SK-N-SH (cell line): Measurements from ENCODE around the gene KCTD15. TPM values are rescaled to one million over a fixed set of nuclear protein-coding genes. Genes with fewer than 3 reads are reported as not detected.

Experiments
- CTCF ChIA-PET: fragments of 300-600, 350-600 bp; formaldehyde crosslinking; extraction: SDS; loops from one replicate; lab custom pipeline; 2021; lab: Yijun Ruan, JAX
- POLR2A ChIA-PET: fragments of 350-600 bp; sonication (Branson Sonifier 250); formaldehyde crosslinking; extraction: SDS; loops from one replicate; lab custom pipeline; 2020; ENCODE audit warnings: antibody characterized with exemption, inconsistent platforms; lab: Yijun Ruan, JAX
- DNase-seq: peaks from one replicate; pipeline ENCODE4 v3.0.0; 2012
- H2AFZ ChIP-seq: fragments of 200-600 bp; sonication (generic); 2 replicates; pipeline ENCODE4 v1.8.1; 2016; ENCODE audit warnings: antibody characterized with exemption, mild to moderate bottlenecking, low read depth
- H3F3A ChIP-seq: fragments of 200-600 bp; sonication (generic); replicated peaks from 2 replicates; pipeline ENCODE3; 2016; ENCODE audit warnings: antibody characterized with exemption, mild to moderate bottlenecking; ENCODE audit not compliant: insufficient read depth
- H3K27ac ChIP-seq, 2 experiments: fragments of 200-500 bp in 1 of 2; fragments of 200-600 bp in 1 of 2; sonication (Bioruptor generic) in 1 of 2; sonication (generic), shearing (Covaris generic) in 1 of 2; 2 replicates each; pipeline versions ENCODE4 v1.5.1 to v1.6.1; 2014 to 2016; ENCODE audit warnings: low read depth in 2 of 2, inconsistent platforms in 1 of 2, low read length in 1 of 2, mild to moderate bottlenecking in 1 of 2, mixed read lengths in 1 of 2
- H3K27me3 ChIP-seq: fragments of 200-600 bp; sonication (generic), shearing (Covaris generic); 2 replicates; pipeline ENCODE4 v1.6.1; 2016; ENCODE audit warnings: mixed run types; ENCODE audit not compliant: insufficient read depth
- H3K36me3 ChIP-seq, 2 experiments: fragments of 200-500 bp in 1 of 2; fragments of 200-600 bp in 1 of 2; sonication (Bioruptor generic) in 1 of 2; sonication (generic) in 1 of 2; replicated peaks in 1 of 2; 2 replicates each; pipeline versions ENCODE3 to v1.5.1; 2014 to 2016; ENCODE audit warnings: low read length in 1 of 2, mild to moderate bottlenecking in 1 of 2; ENCODE audit not compliant: insufficient read depth in 2 of 2, control insufficient read depth in 1 of 2
- H3K4me1 ChIP-seq, 2 experiments: fragments of 200-500 bp in 1 of 2; fragments of 200-600 bp in 1 of 2; sonication (Bioruptor generic) in 1 of 2; sonication (generic), shearing (Covaris generic) in 1 of 2; 2 replicates each; pipeline versions ENCODE4 v1.5.1 to v1.6.1; 2014 to 2016; ENCODE audit warnings: low read depth in 1 of 2, low read length in 1 of 2, mixed run types in 1 of 2; ENCODE audit not compliant: insufficient read depth in 2 of 2, control insufficient read depth in 1 of 2
- H3K4me2 ChIP-seq: fragments of 200-600 bp; sonication (generic), shearing (Covaris generic); 2 replicates; pipeline ENCODE4 v1.6.1; 2017; ENCODE audit warnings: mixed run types
- H3K4me3 ChIP-seq, 2 experiments: fragments of 200-500 bp in 1 of 2; fragments of 200-600 bp in 1 of 2; sonication (Bioruptor generic) in 1 of 2; sonication (generic), shearing (Covaris generic) in 1 of 2; 2 replicates each; pipeline versions ENCODE4 v1.5.1 to v1.8.1; 2014 to 2016; ENCODE audit warnings: low read depth in 2 of 2, inconsistent platforms in 1 of 2, low read length in 1 of 2, mild to moderate bottlenecking in 1 of 2, mixed read lengths in 1 of 2, moderate library complexity in 1 of 2
- H3K79me2 ChIP-seq: fragments of 200-600 bp; sonication (generic); 2 replicates; pipeline ENCODE4 v1.8.1; 2017; ENCODE audit warnings: mild to moderate bottlenecking; ENCODE audit not compliant: insufficient read depth
- H3K9ac ChIP-seq: fragments of 200-600 bp; sonication (generic); 2 replicates; pipeline ENCODE4 v1.6.1; 2017; ENCODE audit warnings: mixed run types
- H3K9me2 ChIP-seq: fragments of 200-600 bp; sonication (generic); 2 replicates; pipeline ENCODE4 v1.6.1; 2017; ENCODE audit warnings: mixed run types
- H3K9me3 ChIP-seq: fragments of 200-600 bp; sonication (generic); 2 replicates; pipeline ENCODE4 v1.6.1; 2017; ENCODE audit warnings: mixed run types, mild to moderate bottlenecking, moderate library complexity
- H4K20me1 ChIP-seq: fragments of 200-600 bp; sonication (generic); 2 replicates; pipeline ENCODE4 v1.6.1; 2017; ENCODE audit warnings: mild to moderate bottlenecking, mixed run types; ENCODE audit not compliant: insufficient read depth
- CHD2 ChIP-seq: fragments of 150-350 bp; IDR thresholded peaks from 2 replicates; pipeline ENCODE4 v1.6.1; 2018; ENCODE audit warnings: low read length; ENCODE audit not compliant: partially characterized antibody
- ELF1 ChIP-seq: IDR thresholded peaks from 2 replicates; pipeline ENCODE4 v1.4.0; 2012
- EP300 ChIP-seq, 2 experiments: IDR thresholded peaks; 2 replicates each; pipeline versions ENCODE4 v1.4.0 to v1.6.1; 2012; ENCODE audit warnings: borderline replicate concordance in 1 of 2, low read depth in 1 of 2, low read length in 1 of 2
- EZH2phosphoT487 ChIP-seq: fragments of 200-600 bp; sonication (generic); IDR thresholded peaks from 2 replicates; pipeline ENCODE4 v1.6.1; 2017; ENCODE audit warnings: low read depth, mixed run types, mild to moderate bottlenecking, antibody characterized with exemption, moderate library complexity, borderline replicate concordance
- FOXM1 ChIP-seq: IDR thresholded peaks from 2 replicates; pipeline ENCODE4 v1.4.0; 2012; ENCODE audit warnings: low read depth, mild to moderate bottlenecking
- GABPA ChIP-seq: IDR thresholded peaks from 2 replicates; pipeline ENCODE4 v1.4.0; 2012; ENCODE audit warnings: low read depth, mild to moderate bottlenecking
- GATA2 ChIP-seq: sonication (generic); formaldehyde crosslinking; IDR thresholded peaks from 2 replicates; pipeline ENCODE4 v1.5.0; 2020; ENCODE audit warnings: mild to moderate bottlenecking, missing genetic modification reagents
- JUND ChIP-seq: IDR thresholded peaks from 2 replicates; pipeline ENCODE4 v1.4.0; 2012
- MAX ChIP-seq: IDR thresholded peaks from 2 replicates; pipeline ENCODE4 v1.4.0; 2012; ENCODE audit warnings: low read depth
- MXI1 ChIP-seq: IDR thresholded peaks from 2 replicates; pipeline ENCODE4 v1.6.1; 2012; ENCODE audit warnings: mild to moderate bottlenecking, low read depth, low read length, improper control_type of control experiment
- NRF1 ChIP-seq: IDR thresholded peaks from 2 replicates; pipeline ENCODE4 v1.6.1; 2012; ENCODE audit warnings: low read depth, mild to moderate bottlenecking, low read length
- PBX3 ChIP-seq: IDR thresholded peaks from 2 replicates; pipeline ENCODE4; 2012
- REST ChIP-seq: IDR thresholded peaks from 2 replicates; pipeline ENCODE4 v1.6.1; 2012; ENCODE audit warnings: mild to moderate bottlenecking, low read depth, low read length, moderate library complexity
- SIN3A ChIP-seq: IDR thresholded peaks from 2 replicates; pipeline ENCODE4 v1.6.1; 2012; ENCODE audit warnings: low read depth, mild to moderate bottlenecking, low read length, moderate library complexity, borderline replicate concordance
- TAF1 ChIP-seq: IDR thresholded peaks from 2 replicates; pipeline ENCODE4 v1.6.1; 2012; ENCODE audit warnings: low read depth, mild to moderate bottlenecking, low read length, moderate library complexity, borderline replicate concordance
- TCF12 ChIP-seq: IDR thresholded peaks from 2 replicates; pipeline ENCODE4 v1.4.0; 2012
- USF2 ChIP-seq: fragments of 150-350 bp; IDR thresholded peaks from 2 replicates; pipeline ENCODE4 v1.6.1; 2017; ENCODE audit warnings: antibody characterized with exemption, low read length, low read depth, borderline replicate concordance
- YY1 ChIP-seq: IDR thresholded peaks from 2 replicates; pipeline ENCODE4 v1.4.0; 2012; ENCODE audit warnings: low read depth, mild to moderate bottlenecking
- ZBTB33 ChIP-seq: IDR thresholded peaks from 2 replicates; pipeline ENCODE4 v1.4.0; 2012; ENCODE audit warnings: low read depth, borderline replicate concordance
- WGBS: methylation state at CpG from one replicate; pipeline ENCODE4 v1.1.6; 2017; ENCODE audit warnings: low lambda C conversion rate; 5-methylcytosine and 5-hydroxymethylcytosine counted together
- polyA plus RNA-seq, 3 experiments: library from polyadenylated mRNA; depleted of rRNA; stranded (reverse); fragments of >200 nt; gene quantifications; 2 replicates each; pipeline ENCODE4 v1.2.3, GENCODE V29; 2012

KCTD15 gene
- polyA plus RNA-seq, 1 of the 3 experiments (the other 2 are of a cell fraction): 15.5 TPM

- 55% methylated on average over 23 of the region's 26 CpGs for WGBS
- Histone ChIP-seq H3F3A (no peaks in the 10 kb centered on the region), H3K79me2 (no peaks in the 10 kb centered on the region), H2AFZ (no peak overlapping the region), H3K4me2 (no peak overlapping the region), H3K4me1 (peaks cover 0 to 26% of the 10 kb centered on the region in 2 experiments; a peak in 1 of 4 replicates), H3K27me3 (no peaks in the 10 kb centered on the region), H4K20me1 (no peaks in the 10 kb centered on the region), H3K36me3 (no peaks in the 10 kb centered on the region), H3K9ac (no peak overlapping the region), H3K9me3 (no peaks in the 10 kb centered on the region), H3K4me3 (no peak overlapping the region), H3K27ac (no peak overlapping the region), H3K9me2 (no peaks in the 10 kb centered on the region)
- TF ChIP-seq ELF1 (no peak), JUND (no peak), MAX (no peak), USF2 (no peak), GATA2 (CRISPR knock-in tag) (no peak), GABPA (no peak), EP300 (IDR thresholded peaks at IDR 0.05; ENCODE audit: borderline replicate concordance in 1 of 2, low read depth in 1 of 2, low read length in 1 of 2) (no peak), TAF1 (no peak), REST (no peak), PBX3 (no peak), SIN3A (no peak), CHD2 (no peak), EZH2phosphoT487 (no peak), TCF12 (no peak), FOXM1 (no peak), ZBTB33 (no peak), YY1 (no peak), MXI1 (no peak), NRF1 (no peak)
- ChIA-PET CTCF (interaction anchor here (1.2 to 2.3 kb wide), 5 partner anchors 15 to 339 kb away, joined by 4 to 11 read pairs (median 5); no protein-coding TSS in a partner anchor), POLR2A (interaction anchor here (1.4 kb wide), 1 partner anchor 9 kb away, joined by 6 read pairs; no protein-coding TSS in a partner anchor)
- DNase-seq: no peak
Observed at GRCh38 chr19:33755099-33756035, 41.3 kb upstream of the KCTD15 start.
